IPS-20b (cell line): ENCODE results near the gene UCHL3.
"Not testable (repeated sequence)": the region's sequence is repeated elsewhere in the genome, so short reads cannot be mapped to it uniquely, and the experiment has no call there.

Experiments
- H3K27ac ChIP-seq: one replicate; pipeline ENCODE4 v1.5.1; 2013; ENCODE audit warnings: low read length
- H3K27me3 ChIP-seq: 2 replicates; pipeline ENCODE4 v1.6.1; 2013; ENCODE audit warnings: mild to moderate bottlenecking, low read length, inconsistent platforms; ENCODE audit not compliant: insufficient read depth
- H3K36me3 ChIP-seq: 2 replicates; pipeline ENCODE4 v1.6.1; 2013; ENCODE audit warnings: low read depth, mild to moderate bottlenecking, inconsistent platforms, low read length, moderate library complexity; ENCODE audit not compliant: insufficient read depth
- H3K4me1 ChIP-seq: 2 replicates; pipeline ENCODE4 v1.6.1; 2013; ENCODE audit warnings: mild to moderate bottlenecking, control low read depth, inconsistent platforms, low read length, moderate library complexity; ENCODE audit not compliant: insufficient read depth
- H3K4me3 ChIP-seq: 2 replicates; pipeline ENCODE4 v1.5.1; 2013; ENCODE audit warnings: mild to moderate bottlenecking, low read length, inconsistent platforms
- H3K9ac ChIP-seq: 2 replicates; pipeline ENCODE4 v1.6.1; 2013; ENCODE audit warnings: low read depth, mild to moderate bottlenecking, inconsistent platforms, low read length, moderate library complexity
- H3K9me3 ChIP-seq: 2 replicates; pipeline ENCODE4 v1.6.1; 2013; ENCODE audit warnings: mild to moderate bottlenecking, low read depth, low read length, inconsistent platforms; ENCODE audit not compliant: insufficient read depth

UCHL3 gene

GRCh38 chr13:75521956-75522355 lies 27.6 kb upstream of the UCHL3 start:
- Histone ChIP-seq H3K9ac (no peak overlapping the region), H3K27ac (no peak overlapping the region), H3K36me3 (peaks cover 18% of the 10 kb centered on the region), H3K4me3 (no peak overlapping the region), H3K27me3 (no peaks in the 10 kb centered on the region), H3K9me3 (peaks cover 11% of the 10 kb centered on the region), H3K4me1 (no peaks in the 10 kb centered on the region)

- peaks cover 56% of the 10 kb centered on the region for H3K36me3 ChIP-seq
Observed at GRCh38 chr13:75530549-75530961, 19.0 kb upstream of the UCHL3 start.

GRCh38 chr13:75533861-75534260 lies 15.7 kb upstream of the UCHL3 start:
- no peaks in the 10 kb centered on the region for H3K27me3 ChIP-seq
- no peak overlapping the region for H3K9ac ChIP-seq
- no peak overlapping the region for H3K27ac ChIP-seq
- H3K4me1 ChIP-seq = no peaks in the 10 kb centered on the region; the same call in none of the 2 replicates
- no peaks in the 10 kb centered on the region; the same call in 1 of the 2 replicates for H3K9me3 ChIP-seq
- no peak overlapping the region for H3K4me3 ChIP-seq
- H3K36me3 ChIP-seq = peaks cover 32% of the 10 kb centered on the region

More at GRCh38 chr13:75530549-75530961, 19.0 kb upstream of the UCHL3 start:
- no peak overlapping the region for H3K27ac ChIP-seq
- no peaks in the 10 kb centered on the region for H3K9me3 ChIP-seq
- no peak overlapping the region for H3K9ac ChIP-seq
- H3K4me3 ChIP-seq = no peak overlapping the region
- H3K4me1 ChIP-seq = no peaks in the 10 kb centered on the region; the same call in 1 of the 2 replicates
- no peaks in the 10 kb centered on the region for H3K27me3 ChIP-seq

GRCh38 chr13:75537401-75538365 lies 11.9 kb upstream of the UCHL3 start, which contains the start of gene COMMD6:
Gene COMMD6, minus strand, starts transcription at chr13:75537841. Its CDS starts 36 bp downstream, at chr13:75537805.
- H3K27me3 ChIP-seq = no peaks in the 10 kb centered on the region
- no peaks in the 10 kb centered on the region; the same call in 1 of the 2 replicates for H3K4me1 ChIP-seq
- H3K9me3 ChIP-seq = no peaks in the 10 kb centered on the region; the same call in 1 of the 2 replicates
- H3K27ac ChIP-seq = peak within 1 kb of the TSS; percentile 81
- peaks cover 26% of the 10 kb centered on the region; the same call in 1 of the 2 replicates for H3K36me3 ChIP-seq
- H3K4me3 ChIP-seq = peak within 1 kb of the TSS; percentile 91
- peak within 1 kb of the TSS; percentile 88 for H3K9ac ChIP-seq

GRCh38 chr13:75541287-75541686 lies 8.3 kb upstream of the UCHL3 start:
- Histone ChIP-seq H3K36me3 (peaks cover 2% of the 10 kb centered on the region; the same call in 1 of the 2 replicates), H3K27ac (no peak overlapping the region), H3K4me3 (no peak overlapping the region), H3K4me1 (no peaks in the 10 kb centered on the region; the same call in 1 of the 2 replicates), H3K9me3 (no peaks in the 10 kb centered on the region; the same call in 1 of the 2 replicates), H3K27me3 (no peaks in the 10 kb centered on the region), H3K9ac (no peak overlapping the region)

- Histone ChIP-seq H3K27me3 (no peaks in the 10 kb centered on the region), H3K9ac (no peak overlapping the region), H3K4me1 (no peaks in the 10 kb centered on the region; the same call in 1 of the 2 replicates), H3K27ac (no peak overlapping the region), H3K36me3 (no peaks in the 10 kb centered on the region), H3K9me3 (no peaks in the 10 kb centered on the region; the same call in 1 of the 2 replicates), H3K4me3 (no peak overlapping the region)
Observed at GRCh38 chr13:75541961-75542360, 7.6 kb upstream of the UCHL3 start.

GRCh38 chr13:75544681-75545330 lies 4.8 kb upstream of the UCHL3 start:
- no peak overlapping the region for H3K9ac ChIP-seq
- no peak overlapping the region for H3K27ac ChIP-seq
- H3K9me3 ChIP-seq = no peaks in the 10 kb centered on the region
- H3K36me3 ChIP-seq = no peaks in the 10 kb centered on the region
- H3K4me3 ChIP-seq = no peak overlapping the region
- peaks cover 5% of the 10 kb centered on the region; the same call in 1 of the 2 replicates for H3K4me1 ChIP-seq
- peaks cover 13% of the 10 kb centered on the region for H3K27me3 ChIP-seq

GRCh38 chr13:75545386-75545785 lies 4.2 kb upstream of the UCHL3 start:
- not testable (repeated sequence) for H3K4me1 ChIP-seq, H3K4me3 ChIP-seq, H3K9ac ChIP-seq, H3K9me3 ChIP-seq, H3K36me3 ChIP-seq, H3K27ac ChIP-seq
- peaks cover 13% of the 10 kb centered on the region for H3K27me3 ChIP-seq

GRCh38 chr13:75547917-75548316 lies 1.7 kb upstream of the UCHL3 start:
- Histone ChIP-seq H3K36me3 (no peaks in the 10 kb centered on the region), H3K27me3 (peaks cover 13% of the 10 kb centered on the region), H3K4me1 (peaks cover 11% of the 10 kb centered on the region; the same call in 1 of the 2 replicates), H3K9me3 (no peaks in the 10 kb centered on the region), H3K4me3 (no peak overlapping the region), H3K27ac (no peak overlapping the region), H3K9ac (no peak overlapping the region)

- peaks cover 14% of the 10 kb centered on the region for H3K36me3 ChIP-seq
- no peak overlapping the region for H3K27ac ChIP-seq
- peak overlapping the region; percentile 97; the same call in 1 of the 2 replicates for H3K9ac ChIP-seq
- peaks cover 11% of the 10 kb centered on the region; the same call in 1 of the 2 replicates for H3K4me1 ChIP-seq
- H3K4me3 ChIP-seq = peak overlapping the region; percentile 93
- no peaks in the 10 kb centered on the region for H3K9me3 ChIP-seq
- H3K27me3 ChIP-seq = peaks cover 13% of the 10 kb centered on the region
Observed at GRCh38 chr13:75550159-75550567, 572 bp downstream of the UCHL3 start.

GRCh38 chr13:75554464-75554863 lies 4.9 kb downstream of the UCHL3 start:
- H3K36me3 ChIP-seq = peaks cover 22% of the 10 kb centered on the region
- no peak overlapping the region for H3K4me3 ChIP-seq
- H3K4me1 ChIP-seq = peaks cover 6% of the 10 kb centered on the region; the same call in 1 of the 2 replicates
- H3K27me3 ChIP-seq = no peaks in the 10 kb centered on the region
- no peaks in the 10 kb centered on the region for H3K9me3 ChIP-seq
- H3K9ac ChIP-seq = no peak overlapping the region
- H3K27ac ChIP-seq = no peak overlapping the region
